Psoas muscle (tissue), 8 donors: ENCODE data around the gene GNPTG. TPM values are rescaled to one million over a fixed set of nuclear protein-coding genes. Genes with fewer than 3 reads are reported as not detected.

Experiments
- ATAC-seq, 4 donors: fragments of 200-7000 bp; cut with Tn5 transposase; one replicate each; pipeline ENCODE4 v1.9.1; 2020; ENCODE audit warnings: moderate library complexity in 3 of 4, mild to moderate bottlenecking in 2 of 4
- DNase-seq, 2 donors: peaks; one replicate each; pipeline ENCODE4 v3.0.0-alpha.2; 2020
- H3K27ac ChIP-seq: fragments of 200-600 bp; one replicate; pipeline ENCODE4 v1.8.0; 2022
- H3K27me3 ChIP-seq, 3 donors: fragments of 200-600 bp in 1 of 3; one replicate each; pipeline versions ENCODE4 v1.6.1 to v1.8.0; 2013 to 2022; ENCODE audit warnings: low read length in 2 of 3, mild to moderate bottlenecking in 2 of 3, moderate library complexity in 1 of 3; ENCODE audit not compliant: insufficient read depth in 3 of 3
- H3K36me3 ChIP-seq, 2 donors: fragments of 200-600 bp in 1 of 2; one replicate each; pipeline versions ENCODE4 v1.6.1 to v1.8.0; 2013 to 2022; ENCODE audit warnings: low read depth in 1 of 2, mild to moderate bottlenecking in 1 of 2, moderate library complexity in 1 of 2; ENCODE audit not compliant: insufficient read depth in 1 of 2
- H3K4me1 ChIP-seq: fragments of 200-600 bp; one replicate; pipeline ENCODE4 v1.8.0; 2022
- H3K4me3 ChIP-seq: fragments of 200-600 bp; one replicate; pipeline ENCODE4 v1.8.0; 2022; ENCODE audit warnings: mild to moderate bottlenecking
- H3K9me3 ChIP-seq: fragments of 200-600 bp; one replicate; pipeline ENCODE4 v1.8.0; 2022
- CTCF ChIP-seq: fragments of 200-600 bp; IDR thresholded peaks from one replicate; pipeline ENCODE4 v1.8.0; 2022; ENCODE audit warnings: antibody characterized with exemption
- WGBS, 3 donors: extraction: QIAGEN DNeasy Blood & Tissue Kit; methylation state at CpG; one replicate each; pipeline versions ENCODE4 v1.1.6 to v1.1.7; 2013; 5-methylcytosine and 5-hydroxymethylcytosine counted together
- intact Hi-C, 2 donors: fragments of 100-400 bp; cut with DNase I; formaldehyde crosslinking; loops; one replicate each; pipeline versions ENCODE4 v1.11.0 to v1.14.2; 2022
- polyA plus RNA-seq, 3 donors: library from polyadenylated mRNA; stranded (reverse); fragments of 200-250 nt; gene quantifications; one replicate each; pipeline ENCODE4 v1.2.3, GENCODE V29; 2013
- total RNA-seq, 4 donors: library from RNA; stranded (reverse); fragmentation: NEBNext Ultra II Directional in 2 of 4; extraction: Animal tissue kit (Norgen Biotek cat#: 25700) in 2 of 4; gene quantifications; one replicate each; pipeline versions ENCODE4 v1.2.1 to v1.2.4, GENCODE V29; 2021 to 2023
- donor health status: healthy with polysubstance abuse.
- donor health status: DM: no; HTN: no; CAD: no; lungs with moderate emphysema.
- donor health status: Bipolar disorder and iron deficiency.
- donor health status: healthy.
- donor health status: DM: yes; HTN: yes; CAD: no.
- donor health status: DM: no; HTN: no; CAD: no.
- donor health status: DM: no; HTN: no; CAD: no.
- donor health status: DM: yes; HTN: yes; CAD: no.

The GNPTG gene
- total and polyA plus RNA-seq, 7 donors, result 27.9 to 36.6 (median 30.7) TPM

GRCh38 chr16:1398826-1399581 is 47.3 kb downstream of the GNPTG start:
- 93 to 98% (median 95%) methylated on average over 30 to 38 of the region's 38 CpGs for WGBS, 3 donors
- ATAC-seq, result no peak
- no peaks in the 10 kb centered on the region for H3K9me3 ChIP-seq
- no peak for TF ChIP-seq CTCF
- no peak overlapping the region for H3K4me3 ChIP-seq
- H3K36me3 ChIP-seq, result peaks cover 4 to 75% of the 10 kb centered on the region in 2 donors
- intact Hi-C loops, result no loop called here
- no peaks in the 10 kb centered on the region for H3K4me1 ChIP-seq
- H3K27ac ChIP-seq, result no peak overlapping the region
- DNase-seq, result no peak
- H3K27me3 ChIP-seq, result no peaks in the 10 kb centered on the region

GRCh38 chr16:1401061-1401757 is 49.5 kb downstream of the GNPTG start:
- no peak for DNase-seq
- Histone ChIP-seq H3K27me3 (no peaks in the 10 kb centered on the region), H3K9me3 (no peaks in the 10 kb centered on the region), H3K4me3 (no peak overlapping the region), H3K27ac (no peak overlapping the region), H3K36me3 (peaks cover 4 to 74% of the 10 kb centered on the region in 2 donors), H3K4me1 (no peaks in the 10 kb centered on the region)
- TF ChIP-seq CTCF, result no peak
- no peak for ATAC-seq
- 88 to 94% (median 88%) methylated on average over 21 to 29 of the region's 29 CpGs for WGBS, 3 donors
- intact Hi-C loops, result no loop called here

- Histone ChIP-seq H3K4me3 (no peak overlapping the region), H3K36me3 (peaks cover 4 to 71% of the 10 kb centered on the region in 2 donors), H3K27me3 (no peaks in the 10 kb centered on the region), H3K4me1 (no peaks in the 10 kb centered on the region), H3K9me3 (no peaks in the 10 kb centered on the region), H3K27ac (no peak overlapping the region)
- intact Hi-C loops, result no loop called here
- no peak for ATAC-seq
- no peak for TF ChIP-seq CTCF
- WGBS, 3 donors, result 89 to 95% (median 90%) methylated on average over 13 of the region's 13 CpGs
- no peak for DNase-seq
Observed at GRCh38 chr16:1401758-1402154, 50.0 kb downstream of the GNPTG start.

- intact Hi-C loops, result no loop called here
- Histone ChIP-seq H3K36me3 (peaks cover 4 to 64% of the 10 kb centered on the region in 2 donors), H3K4me1 (no peaks in the 10 kb centered on the region), H3K9me3 (no peaks in the 10 kb centered on the region), H3K4me3 (no peak overlapping the region), H3K27ac (no peak overlapping the region), H3K27me3 (no peaks in the 10 kb centered on the region)
- ATAC-seq (no peak), DNase-seq (no peak)
- WGBS, 3 donors, result 88 to 95% (median 89%) methylated on average over 22 of the region's 22 CpGs
- TF ChIP-seq CTCF, result no peak
Observed at GRCh38 chr16:1403036-1403435, 51.3 kb downstream of the GNPTG start.
